Thoracic aorta (tissue), 2 donors: ENCODE data around the gene BEND6. TPM values are rescaled to one million over a fixed set of nuclear protein-coding genes. Genes with fewer than 3 reads are reported as not detected.

ENCODE experiments used
- ATAC-seq: fragments of 150-250 bp; one replicate; pipeline ENCODE4 v1.8.0; 2017; ENCODE audit warnings: low read depth; ENCODE audit not compliant: insufficient number of reproducible peaks, low FRiP score
- DNase-seq: peaks from one replicate; pipeline ENCODE4 v3.0.0-alpha.2; 2020; ENCODE audit warnings: low spot score
- H3K27ac ChIP-seq, 2 donors: fragments of 200-600 bp; sonication (generic); 1 replicate in 1 of 2; 2 replicates in 1 of 2; pipeline ENCODE4 v1.5.1; 2016; ENCODE audit warnings: mild to moderate bottlenecking in 2 of 2, moderate library complexity in 2 of 2
- H3K27me3 ChIP-seq: fragments of 200-600 bp; sonication (generic); replicated peaks from 2 replicates; pipeline ENCODE4 v1.6.0; 2016; ENCODE audit warnings: mild to moderate bottlenecking; ENCODE audit not compliant: insufficient read depth
- H3K36me3 ChIP-seq: fragments of 200-600 bp; sonication (generic); one replicate; pipeline ENCODE4 v1.5.1; 2016
- H3K4me1 ChIP-seq, 2 donors: fragments of 200-600 bp; sonication (generic); 1 replicate in 1 of 2; 2 replicates in 1 of 2; pipeline versions ENCODE4 v1.5.1 to v1.6.0; 2016; ENCODE audit warnings: low read depth in 2 of 2, mild to moderate bottlenecking in 1 of 2; ENCODE audit not compliant: control insufficient read depth in 1 of 2
- H3K4me3 ChIP-seq: fragments of 200-600 bp; sonication (generic); 2 replicates; pipeline ENCODE4 v1.5.1; 2016; ENCODE audit warnings: mild to moderate bottlenecking
- H3K9me3 ChIP-seq: fragments of 200-600 bp; sonication (generic); 2 replicates; pipeline ENCODE4 v1.5.1; 2016
- total RNA-seq, 2 donors: library from RNA; depleted of rRNA; stranded (reverse); fragments of >200 nt; gene quantifications; one replicate each; pipeline versions ENCODE4 v1.1.0 to v1.2.3, GENCODE V29; 2016
- TF ChIP-seq, protein P1 (sequence below): fragments of 200-600 bp; sonication (generic); IDR thresholded peaks from one replicate; pipeline ENCODE4 v1.5.1; 2019; ENCODE audit warnings: antibody characterized with exemption

BEND6 gene
- total RNA-seq, 2 donors from 2014 or later, result 0.21 to 0.27 TPM

DNA sequence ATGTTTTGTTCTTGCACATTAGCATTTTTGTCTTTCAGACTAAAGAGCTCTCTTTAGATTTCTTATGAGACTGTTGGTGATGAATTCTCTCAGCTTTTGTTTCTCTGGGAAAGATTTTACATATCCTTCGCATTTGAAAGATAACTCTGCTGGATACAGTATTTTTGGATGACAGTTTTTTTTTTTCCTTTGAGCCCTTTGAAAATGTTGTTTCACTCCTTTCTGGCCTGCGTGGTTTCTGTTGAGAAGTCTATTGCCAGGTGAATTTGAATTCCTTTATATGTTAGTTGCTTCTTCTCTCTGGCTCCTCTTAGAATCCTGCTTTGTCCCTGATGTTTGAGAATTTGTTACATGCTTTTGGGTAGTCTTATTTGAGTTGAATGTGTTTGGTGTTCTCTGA lies 69.4 kb downstream of the BEND6 start:
- H3K27ac ChIP-seq, result no peak overlapping the region
- no peak for ATAC-seq
- no peaks in the 10 kb centered on the region for H3K36me3 ChIP-seq
- no peaks in the 10 kb centered on the region for H3K4me1 ChIP-seq
- no peak for DNase-seq
- H3K9me3 ChIP-seq, result peaks cover 14% of the 10 kb centered on the region
- TF ChIP-seq, protein P1, sequence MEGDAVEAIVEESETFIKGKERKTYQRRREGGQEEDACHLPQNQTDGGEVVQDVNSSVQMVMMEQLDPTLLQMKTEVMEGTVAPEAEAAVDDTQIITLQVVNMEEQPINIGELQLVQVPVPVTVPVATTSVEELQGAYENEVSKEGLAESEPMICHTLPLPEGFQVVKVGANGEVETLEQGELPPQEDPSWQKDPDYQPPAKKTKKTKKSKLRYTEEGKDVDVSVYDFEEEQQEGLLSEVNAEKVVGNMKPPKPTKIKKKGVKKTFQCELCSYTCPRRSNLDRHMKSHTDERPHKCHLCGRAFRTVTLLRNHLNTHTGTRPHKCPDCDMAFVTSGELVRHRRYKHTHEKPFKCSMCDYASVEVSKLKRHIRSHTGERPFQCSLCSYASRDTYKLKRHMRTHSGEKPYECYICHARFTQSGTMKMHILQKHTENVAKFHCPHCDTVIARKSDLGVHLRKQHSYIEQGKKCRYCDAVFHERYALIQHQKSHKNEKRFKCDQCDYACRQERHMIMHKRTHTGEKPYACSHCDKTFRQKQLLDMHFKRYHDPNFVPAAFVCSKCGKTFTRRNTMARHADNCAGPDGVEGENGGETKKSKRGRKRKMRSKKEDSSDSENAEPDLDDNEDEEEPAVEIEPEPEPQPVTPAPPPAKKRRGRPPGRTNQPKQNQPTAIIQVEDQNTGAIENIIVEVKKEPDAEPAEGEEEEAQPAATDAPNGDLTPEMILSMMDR, result no peak
- no peak overlapping the region for H3K4me3 ChIP-seq
- no peaks in the 10 kb centered on the region for H3K27me3 ChIP-seq

DNA sequence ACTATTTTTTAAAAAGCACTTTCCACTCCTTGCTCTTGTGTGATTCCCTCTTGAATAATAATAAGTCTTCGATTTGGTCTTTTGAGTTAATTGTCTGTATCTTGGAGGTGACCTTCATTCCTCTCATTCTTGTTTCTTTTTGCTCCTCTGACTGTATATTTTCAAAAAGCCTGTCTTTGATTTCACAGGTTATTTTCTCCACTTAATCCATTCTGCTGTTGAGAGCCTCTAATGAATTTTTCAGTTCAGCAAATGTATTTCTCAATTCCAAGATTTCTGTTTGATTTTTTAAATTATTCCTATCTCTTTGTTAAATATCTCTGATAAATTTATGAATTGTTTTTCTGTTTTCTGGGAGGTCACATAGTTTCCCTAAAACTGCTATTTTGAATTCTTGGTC lies 69.9 kb downstream of the BEND6 start:
- Histone ChIP-seq H3K4me3 (no peak overlapping the region), H3K36me3 (no peaks in the 10 kb centered on the region), H3K9me3 (peaks cover 14% of the 10 kb centered on the region), H3K27ac (no peak overlapping the region), H3K4me1 (no peaks in the 10 kb centered on the region), H3K27me3 (no peaks in the 10 kb centered on the region)
- ATAC-seq (no peak), DNase-seq (no peak)
- TF ChIP-seq, protein P1, result no peak

DNA sequence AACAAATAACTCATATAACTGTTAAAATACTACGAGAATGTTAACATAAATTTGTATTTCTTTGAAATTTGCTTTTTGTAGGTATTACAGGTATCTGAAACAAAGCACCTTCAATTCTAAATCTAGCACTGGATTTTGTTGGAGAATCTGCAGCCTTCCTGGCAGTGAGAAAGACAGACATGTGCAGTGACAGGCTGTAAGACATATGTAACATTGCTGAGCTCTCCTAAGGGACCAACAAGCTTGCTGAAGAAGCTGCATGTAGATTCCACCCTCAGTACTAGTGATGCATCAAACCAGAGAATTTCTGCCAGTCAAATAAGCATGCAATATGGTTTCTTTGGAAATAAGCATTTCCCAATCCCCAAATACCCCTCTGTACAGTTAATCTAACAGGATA lies 71.1 kb downstream of the BEND6 start:
- TF ChIP-seq, protein P1, result no peak
- Histone ChIP-seq H3K27me3 (no peaks in the 10 kb centered on the region), H3K9me3 (peaks cover 14% of the 10 kb centered on the region), H3K36me3 (no peaks in the 10 kb centered on the region), H3K4me3 (no peak overlapping the region), H3K27ac (no peak overlapping the region), H3K4me1 (no peaks in the 10 kb centered on the region)
- ATAC-seq (no peak), DNase-seq (no peak)

DNA sequence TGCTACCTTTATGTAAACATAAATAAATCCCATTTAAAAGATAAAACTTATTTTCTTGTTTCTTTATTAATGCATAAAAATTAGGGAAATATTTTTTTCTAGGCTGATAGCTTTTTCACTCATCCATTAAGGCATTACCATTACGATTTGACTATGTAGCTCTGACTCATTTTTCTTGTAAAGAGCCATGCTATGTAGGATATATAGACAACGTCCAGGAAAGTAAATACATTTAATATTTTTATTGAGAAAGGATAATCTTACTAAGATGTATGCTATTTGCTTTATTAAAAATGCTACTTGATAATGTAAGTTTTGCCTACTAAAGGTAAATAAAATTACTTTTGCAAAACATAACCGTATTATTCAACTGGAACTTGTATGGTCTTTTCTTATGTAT lies 72.4 kb downstream of the BEND6 start:
- H3K36me3 ChIP-seq, result no peaks in the 10 kb centered on the region
- ATAC-seq (no peak), DNase-seq (no peak)
- H3K4me3 ChIP-seq, result no peak overlapping the region
- no peaks in the 10 kb centered on the region for H3K4me1 ChIP-seq
- no peaks in the 10 kb centered on the region for H3K27me3 ChIP-seq
- no peak overlapping the region for H3K27ac ChIP-seq
- peaks cover 14% of the 10 kb centered on the region for H3K9me3 ChIP-seq
- TF ChIP-seq, protein P1, result no peak

DNA sequence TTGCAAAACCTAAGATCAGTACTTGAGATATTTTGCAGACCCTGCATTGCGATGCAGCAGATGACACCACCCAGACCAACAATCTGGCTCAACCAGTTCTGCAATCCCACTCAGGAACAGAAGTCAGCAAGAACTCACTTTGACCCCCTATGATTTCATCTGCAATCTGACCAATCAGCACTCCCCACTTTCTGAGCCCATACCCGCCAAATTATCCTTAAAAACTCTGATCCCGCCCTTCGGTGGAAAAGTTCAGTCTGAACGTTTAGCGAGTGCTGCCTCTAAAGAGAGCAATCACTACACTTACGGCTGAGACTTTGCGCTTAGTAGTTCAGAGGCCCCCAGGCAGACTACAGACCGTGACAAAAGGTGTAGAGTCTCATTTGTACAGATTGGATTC lies 74.3 kb downstream of the BEND6 start:
- no peak overlapping the region for H3K27ac ChIP-seq
- H3K36me3 ChIP-seq, result no peaks in the 10 kb centered on the region
- no peaks in the 10 kb centered on the region for H3K4me1 ChIP-seq
- H3K9me3 ChIP-seq, result peaks cover 13% of the 10 kb centered on the region
- H3K27me3 ChIP-seq, result no peaks in the 10 kb centered on the region
- ATAC-seq (no peak), DNase-seq (no peak)
- no peak overlapping the region for H3K4me3 ChIP-seq
- TF ChIP-seq, protein P1, result no peak
